ENCODE data around the gene PADI6. TPM values are rescaled to one million over a fixed set of nuclear protein-coding genes. Genes with fewer than 3 reads are reported as not detected.

PADI6 gene
- total RNA-seq, 1 donor from 2014 or later, result not detected

DNA sequence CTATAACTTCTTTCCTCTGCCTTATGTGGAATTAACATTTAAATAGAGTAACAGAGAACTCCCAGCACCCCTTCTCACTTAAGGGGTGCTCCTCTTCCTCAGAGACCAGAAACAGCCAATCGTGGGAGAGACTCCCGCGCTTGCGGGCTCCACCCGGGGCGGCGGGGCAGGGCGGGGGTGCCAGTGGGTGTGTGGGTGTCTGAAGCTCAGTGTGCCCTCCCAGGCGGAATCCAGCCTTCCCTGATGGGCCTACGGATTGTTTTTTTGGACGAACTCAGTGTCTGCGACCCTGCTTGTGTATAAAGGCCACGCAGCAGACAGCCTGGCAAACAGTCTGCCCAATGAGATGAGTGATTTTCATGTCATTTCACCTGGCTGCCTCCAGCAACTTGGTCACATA lies 61.3 kb downstream of the PADI6 start:
- FAIRE-seq, result no peak
- DNase-seq (ENCODE audit: low spot score in 2 of 2), result no peak

DNA sequence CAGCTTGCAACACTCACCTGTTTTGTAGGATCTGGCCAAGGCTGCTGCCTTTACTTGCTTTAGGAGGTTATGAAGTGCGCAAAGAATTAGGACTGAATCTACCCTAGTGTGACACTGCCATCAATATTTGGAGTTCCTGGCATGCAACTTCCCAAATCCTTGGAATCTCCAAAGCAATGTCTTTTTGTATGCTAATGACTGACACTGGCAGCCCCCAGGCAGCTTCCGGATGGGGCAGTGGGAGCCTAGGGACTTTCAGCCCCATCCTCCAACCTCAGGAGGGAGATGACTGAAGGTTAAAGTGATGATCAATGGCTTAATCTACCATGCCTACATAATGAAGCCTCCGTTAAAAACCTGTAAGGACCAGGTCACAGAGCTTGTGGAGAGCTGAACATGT lies 62.0 kb downstream of the PADI6 start:
- no peak for DNase-seq (ENCODE audit: low spot score in 2 of 2)
- no peak for FAIRE-seq

DNA sequence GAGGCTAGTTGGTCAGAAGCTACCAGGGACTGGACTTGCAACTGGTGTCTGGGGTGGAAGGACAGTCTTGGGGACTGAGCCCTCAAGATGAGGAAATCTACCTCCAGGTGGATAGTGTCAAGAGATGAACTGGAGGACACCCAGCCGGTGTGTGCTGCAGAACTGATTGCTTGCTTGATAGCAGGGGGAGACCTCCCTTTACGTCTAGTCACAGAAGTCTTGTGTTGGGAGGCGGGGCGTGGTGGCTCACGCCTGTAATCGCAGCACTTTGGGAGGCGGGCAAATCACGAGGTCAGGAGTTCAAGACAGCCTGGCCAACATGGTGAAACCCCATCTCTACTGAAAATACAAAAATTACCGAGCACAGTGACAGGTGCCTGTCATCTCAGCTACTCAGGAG lies 62.6 kb downstream of the PADI6 start:
- no peak for DNase-seq (ENCODE audit: low spot score in 2 of 2)
- no peak for FAIRE-seq

DNA sequence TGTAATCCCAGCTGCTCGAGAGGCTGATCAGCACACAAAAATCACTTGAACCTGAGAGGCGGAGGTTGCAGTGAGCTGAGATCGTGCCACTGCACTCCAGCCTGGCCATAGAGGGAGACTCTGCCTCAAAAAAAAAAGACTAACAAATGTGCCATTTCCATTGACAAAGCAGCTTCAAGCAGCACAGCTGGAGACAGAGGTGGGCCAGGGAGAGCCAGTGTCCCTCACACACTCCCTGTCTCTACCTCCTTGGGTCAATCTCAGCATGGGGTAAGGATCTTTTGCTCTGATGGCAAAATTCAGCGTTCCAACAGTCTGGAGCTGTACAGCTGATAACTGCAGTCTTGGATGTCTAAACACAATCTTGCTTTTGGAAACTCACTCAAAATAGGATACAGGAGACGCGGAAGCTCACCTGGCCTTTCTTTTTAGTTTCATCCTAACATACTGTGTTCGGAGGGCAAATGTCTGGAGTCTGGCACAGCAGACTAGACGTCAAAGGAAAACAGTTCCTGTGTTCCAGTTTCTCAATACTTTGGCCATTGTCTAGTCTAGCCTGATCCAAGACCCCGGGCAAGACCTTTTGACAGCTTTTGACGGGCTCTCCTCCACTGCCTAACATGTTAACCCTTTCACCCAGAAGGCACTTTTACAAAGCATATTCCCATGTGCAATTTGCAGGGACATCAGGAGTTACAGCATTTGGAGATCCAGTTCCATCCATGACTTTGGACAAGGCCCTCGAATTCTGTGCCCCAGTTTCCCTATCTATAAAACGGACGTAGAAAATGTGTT lies 64.6 kb downstream of the PADI6 start:
- DNase-seq (ENCODE audit: low spot score in 2 of 2) (no peak), FAIRE-seq (no peak)

DNA sequence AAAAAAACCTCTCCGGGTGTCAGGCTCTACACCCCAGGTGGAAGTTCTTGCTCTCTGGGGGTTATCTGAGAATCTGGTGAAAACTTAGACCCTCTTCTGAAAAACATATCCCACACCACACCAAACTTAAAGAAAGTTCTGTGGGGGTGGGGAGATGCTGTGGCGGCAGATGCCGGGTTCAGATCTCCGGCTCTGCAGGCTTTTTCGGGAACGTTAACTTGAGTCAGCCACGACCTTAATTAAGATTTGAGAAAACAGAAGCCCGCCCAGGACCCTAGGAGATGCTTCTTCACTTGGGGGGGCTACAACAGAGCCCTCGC lies 65.2 kb downstream of the PADI6 start:
- DNase-seq (ENCODE audit: low spot score in 2 of 2), result peak in 1 of 2 donors; percentile 30
- FAIRE-seq, result no peak

DNA sequence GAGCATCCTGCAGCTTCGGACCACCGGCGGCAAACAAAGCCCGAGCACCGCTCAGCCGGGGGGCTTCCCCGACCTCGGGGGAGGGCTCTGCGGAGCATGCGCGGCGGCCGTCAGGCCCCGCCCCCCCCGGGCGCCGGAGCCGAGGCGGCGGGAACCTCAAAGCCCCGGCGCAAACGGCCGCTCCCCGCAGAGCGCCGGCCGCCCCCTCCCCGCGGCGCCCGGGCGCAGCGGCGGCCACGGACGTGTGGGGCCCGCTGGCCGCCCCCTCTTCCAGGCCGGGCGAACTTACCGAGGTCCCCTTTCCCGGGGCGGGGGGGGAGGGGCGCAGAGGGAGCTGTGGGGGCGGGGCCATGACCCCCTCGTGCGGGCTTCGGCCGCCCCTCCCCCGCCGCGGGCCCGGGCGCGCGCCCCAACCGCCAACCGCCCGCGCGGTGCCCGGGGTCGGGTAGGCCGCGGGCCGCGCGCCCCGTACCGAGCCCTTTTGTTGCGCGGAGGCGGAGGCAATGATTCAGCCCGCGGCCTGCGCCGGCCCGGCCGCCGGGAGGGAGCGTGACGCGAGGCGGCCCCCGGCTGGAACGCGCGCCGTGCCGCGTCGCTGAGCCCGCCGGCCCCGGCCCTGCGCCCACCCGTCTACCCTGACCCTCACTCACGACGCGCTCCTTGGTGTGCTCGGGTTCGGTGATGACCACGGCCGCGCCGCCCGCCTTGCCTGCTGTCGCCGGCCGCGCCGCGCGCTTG lies 65.8 kb downstream of the PADI6 start:
- DNase-seq (ENCODE audit: low spot score in 2 of 2) (peak; percentile 87 to 91), FAIRE-seq (no peak)

DNA sequence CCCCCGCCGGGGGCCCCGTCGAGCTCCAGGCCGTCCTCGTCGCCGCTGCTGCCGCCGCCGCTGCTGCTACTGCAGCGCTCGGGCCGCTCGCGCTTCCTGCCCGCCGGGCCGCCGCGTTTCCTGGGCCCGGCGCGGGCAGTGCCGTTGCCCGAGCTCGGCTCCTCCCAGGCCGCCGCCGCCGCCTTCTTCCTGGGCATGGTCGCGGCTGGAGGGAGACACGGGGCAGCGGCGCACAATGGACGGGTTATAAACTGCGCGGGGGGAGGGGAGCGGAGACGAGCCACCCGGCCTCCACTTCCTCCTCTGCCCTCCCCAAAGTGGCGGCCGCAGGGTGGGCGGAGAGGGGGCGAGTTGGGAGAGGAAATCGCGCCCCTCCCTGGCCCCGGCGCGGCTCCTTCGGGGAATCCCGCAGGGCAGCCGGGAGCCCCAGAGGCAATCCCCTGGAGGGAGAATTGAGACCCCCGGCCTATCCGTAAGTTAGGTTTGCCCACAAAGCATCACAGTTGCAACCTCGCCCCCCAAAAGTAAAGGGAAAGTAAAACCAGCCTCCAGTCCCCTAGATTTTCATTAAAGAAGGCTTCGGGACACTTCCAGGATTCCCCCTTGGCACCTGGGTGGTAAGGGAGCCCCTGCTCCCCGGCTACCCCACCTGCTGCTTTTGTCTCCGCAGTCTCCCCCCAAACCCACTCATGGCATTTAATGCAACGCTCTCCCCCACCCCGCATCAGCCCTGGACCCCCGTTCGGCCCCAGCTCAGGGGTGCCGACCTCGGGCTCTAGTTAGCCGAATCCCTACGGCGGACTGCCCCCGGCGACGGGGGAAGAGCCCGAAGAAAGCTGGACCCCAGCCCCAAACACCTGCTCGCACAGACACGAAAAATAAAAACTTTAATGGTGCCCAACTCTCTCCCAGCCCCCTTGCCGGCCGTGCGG lies 66.6 kb downstream of the PADI6 start:
- DNase-seq (ENCODE audit: low spot score in 2 of 2) (peak; percentile 57 to 69), FAIRE-seq (no peak)

DNA sequence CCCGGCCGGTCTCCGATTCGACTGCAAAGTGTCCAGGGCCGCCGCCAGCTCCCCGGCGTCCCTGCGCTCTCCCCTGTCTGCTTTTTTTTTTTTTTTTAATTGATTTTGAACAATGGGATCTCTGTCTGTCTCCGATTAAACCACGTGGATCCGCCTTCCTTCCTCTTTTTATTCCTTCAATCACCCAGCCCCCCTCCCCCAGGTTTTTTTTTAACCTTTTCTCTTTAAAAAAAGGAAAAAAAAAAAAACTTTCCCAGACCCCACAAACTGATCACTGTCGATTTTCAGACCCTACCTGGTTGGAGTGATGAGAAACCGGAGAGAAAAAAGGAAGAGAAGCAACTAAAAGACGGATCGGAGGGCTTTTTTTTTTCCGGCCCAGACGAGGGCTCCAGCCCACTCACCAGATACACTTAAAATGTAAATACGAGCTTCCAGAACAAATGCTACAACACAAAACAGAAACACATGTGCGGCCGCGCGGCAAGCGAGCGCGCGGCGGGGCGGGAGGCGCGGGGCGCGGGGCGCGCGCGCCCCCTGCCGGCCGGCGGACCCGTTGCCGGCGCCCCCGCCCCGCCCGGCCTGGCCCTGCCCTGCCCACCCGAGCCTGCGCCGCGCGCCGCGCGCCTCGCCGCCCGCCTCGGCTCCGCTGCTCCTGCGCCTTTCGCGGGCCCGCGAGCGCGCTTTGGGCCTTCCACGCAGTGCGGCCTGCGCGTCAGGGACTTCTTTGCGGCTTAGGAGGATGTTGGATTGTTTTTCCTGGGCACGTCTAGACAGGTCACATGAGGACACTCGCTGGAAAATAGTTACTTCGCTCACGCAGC lies 67.5 kb downstream of the PADI6 start, which contains the start of gene RCC2:
Gene RCC2, minus strand, starts transcription at position 428 of the 824 bp plus-strand sequence. CDS start 1,163 bp downstream, outside the sequence.
- DNase-seq (ENCODE audit: low spot score in 2 of 2) (peak; percentile 88 to 94), FAIRE-seq (no peak)

DNA sequence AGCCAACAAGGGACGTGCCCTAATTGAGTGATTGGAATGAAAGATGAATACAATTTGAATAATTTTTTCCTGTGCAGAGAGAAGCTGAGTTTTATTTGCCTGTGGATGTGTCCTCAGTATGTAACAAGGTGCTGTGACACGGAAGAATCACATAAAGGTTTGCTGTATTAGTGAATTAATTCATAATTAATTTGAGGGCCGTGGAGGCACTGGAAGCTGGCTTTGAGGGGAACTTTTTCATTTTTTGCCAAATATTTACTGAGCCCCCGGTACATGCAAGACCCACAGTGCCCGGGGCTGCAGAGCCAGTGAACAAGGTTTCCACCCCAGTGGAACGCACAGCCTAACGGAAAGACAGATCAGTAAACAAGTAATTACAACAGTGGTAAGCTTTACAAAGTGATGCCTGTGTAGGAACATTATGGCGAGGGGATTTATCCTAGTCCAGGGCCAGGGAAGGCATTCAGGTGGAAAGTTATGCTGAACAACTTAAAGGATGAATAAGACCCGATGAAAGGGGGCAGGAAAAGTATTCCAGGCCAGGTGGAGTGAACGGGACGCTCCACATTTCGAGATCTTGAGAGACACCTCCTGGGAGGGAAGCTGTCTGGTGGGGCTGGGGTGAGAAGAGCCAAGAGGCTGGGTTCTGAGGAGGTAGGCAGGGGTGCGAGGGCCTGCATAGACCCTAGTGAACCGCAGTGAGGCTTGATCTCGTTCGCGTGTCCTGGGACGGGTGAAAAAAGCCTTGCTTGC lies 68.3 kb downstream of the PADI6 start:
- DNase-seq (ENCODE audit: low spot score in 2 of 2) (no peak), FAIRE-seq (no peak)

DNA sequence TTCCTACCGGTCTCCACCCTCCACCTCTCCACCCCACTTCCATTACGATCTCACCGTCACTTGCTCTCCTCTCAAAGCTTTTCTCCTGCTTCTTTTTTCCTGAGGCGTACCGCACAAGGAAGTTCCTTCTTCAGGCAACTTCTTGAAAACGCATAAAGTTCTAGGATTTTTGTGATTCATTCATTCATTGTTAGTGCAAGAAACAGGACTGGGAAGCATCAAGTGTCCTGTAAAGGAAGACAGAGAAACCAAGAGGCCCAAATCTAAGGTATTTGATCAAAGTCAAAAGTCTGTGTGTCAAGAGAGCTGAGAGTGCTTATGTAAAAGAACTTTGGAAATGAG lies 68.8 kb downstream of the PADI6 start:
- no peak for FAIRE-seq
- DNase-seq (ENCODE audit: low spot score in 2 of 2), result no peak

DNA sequence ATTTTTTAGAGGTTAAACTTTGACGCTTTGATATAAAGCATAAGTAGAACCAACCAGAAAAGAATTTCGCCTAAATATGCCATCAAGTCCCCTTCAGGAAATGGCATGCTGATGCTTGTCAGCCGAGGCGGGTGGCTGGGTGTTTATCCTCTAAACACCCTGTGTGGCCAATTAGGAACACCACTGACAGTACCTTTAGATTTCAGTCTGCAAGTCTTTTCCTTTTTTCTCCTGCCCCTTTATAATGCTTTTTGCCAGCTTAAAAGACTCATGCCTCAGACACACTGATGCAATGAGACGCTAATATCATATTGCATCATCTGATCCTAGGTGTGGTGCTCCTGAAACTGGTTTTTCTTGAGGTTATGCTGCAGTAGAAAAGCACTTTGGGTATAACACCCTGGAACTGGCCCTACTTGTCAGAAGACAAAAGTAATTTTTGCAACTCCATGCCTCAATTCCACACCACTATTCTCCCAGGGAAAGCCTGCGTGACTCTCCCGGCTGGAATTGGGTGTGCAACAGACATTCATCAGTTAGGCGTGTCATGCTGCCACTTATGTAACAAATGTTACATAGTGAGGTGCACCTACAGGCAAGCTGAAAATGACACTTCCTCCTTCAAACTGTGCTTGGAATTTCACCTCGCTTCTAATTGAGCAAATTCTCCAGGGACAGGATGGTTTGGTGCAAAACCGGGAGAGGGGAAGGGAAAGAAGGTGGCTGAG lies 69.4 kb downstream of the PADI6 start:
- no peak for FAIRE-seq
- peak in 1 of 2 donors; percentile 8 for DNase-seq (ENCODE audit: low spot score in 2 of 2)

DNA sequence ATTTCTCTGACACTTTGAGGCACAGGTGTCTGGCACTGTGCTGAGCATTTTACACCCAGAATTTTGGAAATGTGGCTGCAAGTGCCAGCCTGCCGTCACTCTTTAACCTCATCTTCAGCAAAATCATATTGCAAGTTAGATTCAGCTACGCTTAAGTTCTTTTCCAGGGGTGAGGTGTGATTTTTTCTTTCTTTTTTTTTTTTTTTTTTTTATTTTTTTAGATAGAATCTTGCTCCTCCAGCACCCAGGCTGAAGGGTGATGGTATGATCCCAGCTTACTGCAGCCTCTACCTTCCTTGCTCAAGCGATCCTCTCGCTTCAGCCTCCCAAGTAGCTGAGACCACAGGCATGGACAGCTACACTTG lies 70.0 kb downstream of the PADI6 start:
- no peak for FAIRE-seq
- DNase-seq (ENCODE audit: low spot score in 2 of 2), result no peak

DNA sequence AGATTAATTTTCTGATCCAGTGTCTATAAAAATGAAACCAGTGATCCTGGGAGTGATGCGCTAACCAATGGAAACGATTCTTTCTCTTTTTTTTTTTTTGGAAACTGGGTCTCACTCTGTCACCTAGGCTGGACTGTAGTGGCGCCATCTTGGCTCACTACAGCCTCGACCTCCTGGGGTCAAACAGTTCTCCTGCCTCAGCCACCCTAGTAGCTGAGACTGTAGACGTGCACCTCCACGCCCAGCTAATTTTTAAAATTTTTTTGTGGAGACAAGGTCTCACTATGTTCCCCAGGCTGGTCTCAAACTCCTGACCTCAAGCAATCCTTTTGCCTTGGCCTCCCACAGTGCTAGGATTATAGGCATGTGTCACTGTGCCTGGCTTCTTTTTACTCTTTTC lies 70.8 kb downstream of the PADI6 start:
- FAIRE-seq, result no peak

DNA sequence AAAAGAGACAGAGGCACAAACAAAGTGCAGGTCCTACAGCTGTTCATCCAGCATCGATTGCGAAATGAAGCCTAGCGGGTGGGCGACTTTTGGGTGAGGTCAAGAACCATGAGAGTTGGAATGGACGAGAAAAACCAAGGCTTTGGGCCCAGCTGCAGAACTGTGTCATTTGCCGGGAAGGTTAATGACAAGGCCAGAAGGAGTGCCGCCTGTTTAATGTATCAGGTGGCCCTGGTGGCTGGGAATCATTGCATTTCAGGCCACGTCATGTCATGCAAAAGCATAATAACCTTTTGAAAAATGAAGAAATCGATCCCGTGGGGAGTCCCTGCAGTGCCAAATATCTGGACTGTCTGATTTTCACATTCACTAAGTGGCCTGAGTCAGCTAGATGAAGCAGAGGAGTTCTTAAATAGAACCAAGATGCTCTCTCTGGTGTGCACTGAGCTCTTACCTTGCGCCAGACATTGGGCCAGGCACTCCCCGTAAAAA lies 75.6 kb downstream of the PADI6 start:
- FAIRE-seq, result no peak
- no peak for DNase-seq (ENCODE audit: low spot score in 2 of 2)

More for the DNA sequence above, 70.8 kb downstream of the PADI6 start:
- no peak for DNase-seq (ENCODE audit: low spot score in 2 of 2)

Measured in frontal cortex (tissue), 4 donors.